AG04449 (cell line): ENCODE data around the gene TBC1D5.

Experiments
- CTCF ChIA-PET: fragments of 350-600 bp; formaldehyde crosslinking; extraction: SDS; loops from one replicate; lab custom pipeline; 2021; ENCODE audit warnings: antibody characterized with exemption; lab: Yijun Ruan, JAX
- POLR2A ChIA-PET: fragments of 400-600, 350-600 bp; formaldehyde crosslinking; extraction: SDS; loops from one replicate; lab custom pipeline; 2020; ENCODE audit warnings: antibody characterized with exemption, inconsistent platforms; lab: Yijun Ruan, JAX
- DNase-seq: peaks from one replicate; pipeline ENCODE4 v3.0.0-alpha.2; 2010; ENCODE audit warnings: low read depth, low spot score
- H3K4me3 ChIP-seq: 2 replicates; pipeline ENCODE4 v1.5.1; 2011; ENCODE audit warnings: low read depth, mild to moderate bottlenecking, control low read depth, low read length
- CTCF ChIP-seq: IDR thresholded peaks from one replicate; pipeline ENCODE4 v1.5.1; 2011; ENCODE audit warnings: mild to moderate bottlenecking, moderate library complexity, low read length, control low read depth, inconsistent platforms; ENCODE audit not compliant: insufficient read depth; ENCODE audit errors: missing control alignments

TBC1D5 gene

GRCh38 chr3:17116007-17116600 lies 626.3 kb downstream of the TBC1D5 start:
- no peak for TF ChIP-seq CTCF
- CTCF ChIA-PET: no interaction called here
- POLR2A ChIA-PET: interaction anchor here (0.6 kb wide), 1 partner anchor 441 kb away, joined by 3 read pairs; no protein-coding TSS in a partner anchor

GRCh38 chr3:17115186-17115585 lies 627.2 kb downstream of the TBC1D5 start:
- no peak for TF ChIP-seq CTCF
- ChIA-PET CTCF (no interaction called here), POLR2A (no interaction called here)
- no peak overlapping the region for H3K4me3 ChIP-seq
- no peak for DNase-seq

More at GRCh38 chr3:17116007-17116600, 626.3 kb downstream of the TBC1D5 start:
- DNase-seq: no peak
- no peak overlapping the region for H3K4me3 ChIP-seq

GRCh38 chr3:17111586-17111985 lies 630.8 kb downstream of the TBC1D5 start:
- no peak for DNase-seq
- no peak overlapping the region for H3K4me3 ChIP-seq
- no peak for TF ChIP-seq CTCF
- CTCF ChIA-PET: no interaction called here
- POLR2A ChIA-PET: no interaction called here

- H3K4me3 ChIP-seq: no peak overlapping the region
- CTCF ChIA-PET: no interaction called here
- POLR2A ChIA-PET: no interaction called here
- TF ChIP-seq CTCF: no peak
- DNase-seq: no peak
These were observed 631.6 kb downstream of the TBC1D5 start for GRCh38 chr3:17110660-17111396.
